Stomach (tissue), 4 donors: Measurements from ENCODE around the gene NAV1.

ENCODE experiments used
- CTCF ChIP-seq, 7 experiments: fragments of 450-650 bp in 4 of 7; fragments of 200-600 bp in 3 of 7; sonication (generic) in 3 of 7; IDR thresholded peaks; one replicate each; pipeline ENCODE4 v1.5.1; 2016 to 2019; ENCODE audit warnings: antibody characterized with exemption in 7 of 7, control low read depth in 2 of 7, mild to moderate bottlenecking in 1 of 7
- EP300 ChIP-seq: sonication (generic); formaldehyde crosslinking; IDR thresholded peaks from one replicate; pipeline ENCODE4 v1.6.1; 2017; ENCODE audit warnings: antibody characterized with exemption
- POLR2A ChIP-seq, 4 donors: fragments of 450-650 bp; IDR thresholded peaks; one replicate each; pipeline ENCODE4 v1.6.1; 2016; ENCODE audit warnings: antibody characterized with exemption in 4 of 4, control low read depth in 2 of 4, mild to moderate bottlenecking in 1 of 4, moderate library complexity in 1 of 4

DNA sequence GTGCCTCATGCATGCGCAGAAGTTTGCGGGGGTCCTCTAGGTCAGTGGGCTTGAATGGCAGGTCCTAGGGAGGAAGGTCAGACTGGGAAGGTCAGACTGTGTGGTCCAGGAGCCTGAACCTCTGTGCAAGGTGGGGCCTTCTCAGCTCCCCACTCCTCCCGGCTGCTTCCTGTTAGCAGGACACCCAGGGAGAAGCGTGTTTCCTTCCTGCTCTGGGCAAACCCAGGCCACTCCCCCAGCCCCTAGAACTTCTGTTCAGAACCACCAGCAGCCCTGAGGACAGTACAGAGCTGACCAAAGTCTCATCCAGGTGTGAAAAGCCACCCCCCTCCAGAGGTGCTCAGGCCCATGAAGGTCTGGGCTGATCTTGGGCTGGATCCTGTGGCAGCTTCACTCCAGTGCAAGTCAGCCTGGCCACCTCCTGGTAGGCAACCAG is 29.9 kb downstream of the NAV1 start:
- no peak for TF ChIP-seq CTCF (IDR thresholded peaks at IDR 0.05)
- TF ChIP-seq EP300 = no peak
- no peak for TF ChIP-seq POLR2A (IDR thresholded peaks at IDR 0.05)
